SH-SY5Y (cell line): ENCODE data around the gene MYMK.

Experiments used
- GATA2 ChIP-seq: IDR thresholded peaks from 2 replicates; pipeline ENCODE4 v1.6.1; 2011; ENCODE audit warnings: mild to moderate bottlenecking, low read depth, low read length
- GATA3 ChIP-seq: IDR thresholded peaks from 2 replicates; pipeline ENCODE4 v1.6.1; 2011; ENCODE audit warnings: low read depth, mild to moderate bottlenecking, low read length, moderate library complexity

- TF ChIP-seq GATA2, result no peak; the same call in 1 of the 2 replicates
- TF ChIP-seq GATA3, result no peak
Observed at GRCh38 chr9:133569121-133569785, 44.5 kb upstream of the MYMK start.
